HT-29 (cell line): ENCODE measurements around the gene CDKAL1. TPM values are rescaled to one million over a fixed set of nuclear protein-coding genes. Genes with fewer than 3 reads are reported as not detected.
"Not testable (repeated sequence)": the region's sequence is repeated elsewhere in the genome, so short reads cannot be mapped to it uniquely, and the experiment has no call there.

Experiments
- DNase-seq: peaks from one replicate; pipeline ENCODE4 v3.0.0-alpha.2; 2015; ENCODE audit warnings: low spot score
- total RNA-seq: library from RNA; depleted of rRNA; stranded (reverse); fragments of >200 nt; shearing (Covaris generic); gene quantifications from 2 replicates; pipeline ENCODE4 v1.2.3, GENCODE V29; 2014

The CDKAL1 gene
- total RNA-seq, 1 experiment from 2014 or later: 9.8 TPM

- DNase-seq: not testable (repeated sequence)
Measured at GRCh38 chr6:20594299-20594853, 60.1 kb downstream of the CDKAL1 start.

GRCh38 chr6:20599302-20600051, 65.2 kb downstream of the CDKAL1 start:
- no peak for DNase-seq

DNA sequence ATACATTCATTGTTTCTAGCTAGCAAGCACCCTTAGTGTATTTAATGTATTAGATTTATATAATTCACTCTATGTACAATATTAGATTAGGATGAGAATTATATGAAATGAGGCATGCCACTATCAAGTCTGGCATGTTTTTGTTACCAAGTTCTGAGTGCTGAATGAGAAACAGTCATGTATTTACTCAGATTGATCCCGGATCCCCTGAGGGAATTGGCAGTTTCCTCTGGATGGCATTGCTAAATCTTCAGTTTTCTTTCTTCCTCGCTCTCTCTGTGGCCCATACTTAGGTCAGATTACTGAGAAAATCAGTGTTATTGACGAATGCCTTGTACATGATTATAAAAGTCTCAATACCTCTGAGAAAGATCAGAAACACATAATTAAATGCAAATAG, 66.6 kb downstream of the CDKAL1 start:
- DNase-seq: no peak

- no peak for DNase-seq
Measured at GRCh38 chr6:20604159-20604558, 69.9 kb downstream of the CDKAL1 start.

DNA sequence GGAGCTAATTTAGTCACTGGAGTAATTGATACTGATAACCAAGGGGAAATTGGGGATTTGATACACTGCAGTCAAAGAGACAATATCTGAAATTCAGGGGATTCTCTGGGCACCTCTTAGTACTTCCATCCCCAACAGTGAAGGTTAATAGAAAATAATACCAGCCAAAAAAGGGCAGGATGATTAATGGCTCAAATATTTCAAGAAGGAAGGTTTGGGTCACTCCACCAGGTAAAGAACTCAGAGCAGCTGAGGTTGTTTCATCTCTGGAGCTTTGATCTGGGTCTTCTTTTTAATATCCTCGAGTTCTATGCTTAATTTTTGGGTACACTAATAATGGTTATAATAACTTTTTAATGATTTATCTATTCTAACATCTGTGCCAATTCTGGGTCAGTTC, 70.8 kb downstream of the CDKAL1 start:
- no peak for DNase-seq

- no peak for DNase-seq
Measured at GRCh38 chr6:20605581-20605980, 71.3 kb downstream of the CDKAL1 start.

DNA sequence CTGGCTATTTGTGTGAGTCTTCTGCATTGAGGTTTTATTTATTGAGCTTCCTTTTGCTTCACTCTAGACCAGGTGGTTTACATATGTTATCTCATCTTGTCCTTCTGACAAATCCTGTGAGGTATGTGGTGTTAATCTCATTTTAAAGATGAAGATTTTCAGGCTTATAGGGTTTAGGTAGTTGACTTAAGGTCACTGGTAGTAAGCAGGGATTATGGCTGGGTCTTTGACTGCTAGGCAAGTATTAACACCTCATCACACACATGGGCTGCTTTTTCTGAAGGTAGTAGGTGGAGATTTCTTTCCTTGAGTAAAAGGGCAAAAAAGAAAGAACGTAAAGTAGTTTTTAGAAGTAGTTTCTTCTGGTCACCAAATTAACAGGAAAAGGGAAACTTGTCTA, 72.6 kb downstream of the CDKAL1 start:
- no peak for DNase-seq

DNA sequence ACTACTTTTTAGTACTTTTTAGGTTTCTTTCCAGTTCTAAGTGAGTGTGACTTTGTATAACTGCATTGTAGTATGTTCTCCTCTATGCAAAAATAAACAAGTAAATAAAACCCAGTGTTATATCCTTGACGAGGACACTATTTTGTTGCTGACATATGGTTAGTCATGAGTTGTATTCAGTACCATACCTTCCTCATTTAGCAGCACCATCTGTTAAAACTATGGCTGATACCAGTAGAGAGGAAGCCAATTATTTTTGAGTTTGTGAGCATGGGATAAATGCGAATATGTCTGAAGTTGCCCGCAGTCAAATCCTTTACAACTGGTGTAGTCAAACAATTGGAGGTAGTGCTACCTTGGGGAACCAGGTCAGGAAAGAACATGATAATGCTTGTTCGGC, 74.1 kb downstream of the CDKAL1 start:
- DNase-seq: no peak

GRCh38 chr6:20608905-20609304, 74.6 kb downstream of the CDKAL1 start:
- no peak for DNase-seq

DNA sequence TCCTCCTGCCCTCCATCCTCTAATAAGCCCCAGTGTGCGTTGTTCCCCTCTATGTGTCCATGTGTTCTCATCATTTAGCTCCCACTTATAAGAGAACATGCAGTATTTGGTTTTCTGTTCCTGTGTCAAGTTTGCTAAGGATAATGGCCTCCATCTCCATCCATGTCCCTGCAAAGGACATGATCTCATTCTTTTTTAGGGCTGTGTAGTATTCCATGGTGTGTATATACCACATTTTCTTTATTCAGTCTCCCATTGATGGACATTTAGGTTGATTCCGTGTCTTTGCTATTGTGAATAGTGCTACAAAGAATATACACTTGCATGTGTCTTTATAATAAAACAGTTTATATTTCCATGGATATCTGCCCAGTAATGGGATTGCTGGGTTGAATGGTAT, 75.7 kb downstream of the CDKAL1 start:
- not testable (repeated sequence) for DNase-seq

- no peak for DNase-seq
Measured at GRCh38 chr6:20610636-20611370, 76.5 kb downstream of the CDKAL1 start.

DNA sequence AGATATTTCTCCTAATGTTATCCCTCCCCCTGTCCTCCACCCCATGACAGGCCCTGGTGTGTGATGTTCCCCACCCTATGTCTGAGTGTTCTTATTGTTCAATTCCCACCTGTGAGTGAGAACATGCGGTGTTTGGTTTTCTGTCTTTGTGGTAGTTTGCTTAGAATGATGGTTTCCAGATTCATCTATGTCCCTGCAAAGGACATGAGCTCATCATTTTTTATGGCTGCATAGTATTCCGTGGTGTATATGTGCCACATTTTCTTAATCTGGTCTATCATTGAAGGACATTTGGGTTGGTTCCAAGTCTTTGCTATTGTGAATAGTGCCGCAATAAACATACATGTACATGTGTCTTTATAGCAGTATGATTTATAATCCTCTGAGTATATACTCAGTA, 83.3 kb downstream of the CDKAL1 start:
- not testable (repeated sequence) for DNase-seq

- no peak for DNase-seq
Measured at GRCh38 chr6:20620043-20620442, 85.8 kb downstream of the CDKAL1 start.

- no peak for DNase-seq
Measured at GRCh38 chr6:20623761-20624160, 89.5 kb downstream of the CDKAL1 start.

DNA sequence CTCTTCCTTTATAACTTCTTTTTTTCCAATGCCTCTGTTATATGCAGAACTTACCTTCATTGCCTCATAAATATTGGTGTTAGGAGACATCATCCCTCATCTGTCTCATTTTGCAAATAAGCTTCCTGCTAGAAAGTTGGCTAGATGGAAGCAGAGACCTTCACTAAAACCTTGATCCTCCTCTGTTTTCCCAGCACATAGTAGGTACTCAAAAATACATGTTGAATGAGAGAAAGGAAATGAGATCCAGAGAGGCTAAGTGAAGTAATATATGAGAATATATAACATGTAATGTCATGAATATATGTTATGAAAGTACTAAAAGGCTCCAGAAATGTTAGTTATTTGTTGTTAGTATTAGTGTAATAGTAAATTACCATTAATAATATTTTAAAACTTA, 91.9 kb downstream of the CDKAL1 start:
- no peak for DNase-seq

GRCh38 chr6:20629509-20629908, 95.3 kb downstream of the CDKAL1 start:
- no peak for DNase-seq

DNA sequence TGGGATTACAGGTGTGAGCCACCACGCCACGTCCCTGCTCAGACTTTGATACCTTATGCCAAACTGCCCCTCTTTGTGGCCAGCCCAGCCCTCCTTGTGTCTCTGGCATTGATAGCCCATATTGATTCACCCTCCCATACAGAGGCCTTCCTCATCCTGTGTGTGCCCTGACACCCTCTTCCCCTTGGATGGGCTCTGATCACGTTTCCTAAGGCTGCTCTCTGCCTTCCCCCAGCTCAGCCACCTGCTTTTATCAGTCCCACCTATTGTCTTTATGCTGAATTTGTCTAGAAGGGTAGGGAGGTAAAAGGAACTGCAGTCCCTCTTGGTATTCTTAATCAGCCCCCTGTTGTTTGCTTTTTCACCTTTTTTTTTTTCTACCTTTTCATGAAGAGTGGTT, 95.9 kb downstream of the CDKAL1 start:
- DNase-seq: peak; percentile 6

GRCh38 chr6:20630617-20631548, 96.6 kb downstream of the CDKAL1 start:
- DNase-seq: peak; percentile 80

DNA sequence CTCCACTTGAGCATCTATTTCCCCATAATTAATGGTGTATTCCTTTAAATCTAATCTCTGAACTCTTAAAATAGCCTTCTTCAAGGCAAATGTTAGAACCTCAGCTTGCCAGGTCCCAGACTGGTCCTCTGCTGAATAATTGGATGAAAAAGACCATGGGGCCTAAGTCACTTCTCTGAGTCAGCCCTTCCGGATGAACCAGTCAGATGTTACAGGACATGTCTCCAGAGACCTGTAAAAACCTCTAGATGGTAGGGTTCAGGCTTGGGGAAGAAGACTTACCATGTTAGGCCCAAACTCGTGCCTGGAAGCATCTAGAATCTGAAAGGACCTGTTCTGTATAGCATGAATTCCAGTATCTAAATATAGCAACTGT, 97.3 kb downstream of the CDKAL1 start:
- no peak for DNase-seq

GRCh38 chr6:20632696-20633095, 98.4 kb downstream of the CDKAL1 start:
- DNase-seq: peak; percentile 5

DNA sequence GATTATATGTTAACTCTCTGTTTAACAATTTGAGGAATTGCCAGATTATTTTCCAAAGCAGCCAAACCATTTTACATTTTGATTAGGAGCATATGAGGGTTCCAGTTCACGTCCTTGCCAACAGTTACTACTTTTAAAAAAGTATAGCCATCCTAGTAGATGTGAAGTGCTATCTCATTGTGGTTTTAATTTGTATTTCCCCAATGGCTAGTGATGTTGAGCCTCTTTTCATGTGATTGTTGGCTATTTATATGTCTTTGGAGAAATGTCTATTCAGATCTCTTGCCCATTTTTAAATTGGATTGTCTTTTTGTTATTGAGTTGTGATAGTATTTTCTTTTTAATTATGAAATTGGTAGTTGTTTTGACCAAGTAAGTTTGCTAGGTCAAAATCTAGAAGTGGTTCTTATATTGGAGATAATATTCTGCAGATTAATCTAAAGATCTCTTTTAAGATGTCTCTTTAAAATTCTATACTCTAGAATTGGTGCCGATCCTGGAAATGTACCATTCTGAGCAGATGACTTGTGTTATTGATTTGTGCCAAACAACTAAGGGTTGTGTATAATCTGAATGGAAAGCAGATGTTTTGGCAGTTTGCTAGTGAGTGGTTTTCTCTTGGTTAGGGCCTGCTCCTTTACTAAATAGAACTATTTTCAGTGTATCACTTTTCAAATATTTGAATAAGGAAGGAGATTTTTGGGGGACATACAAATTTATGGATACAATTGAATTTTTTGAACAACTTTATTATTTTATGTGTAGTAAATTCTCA, 99.5 kb downstream of the CDKAL1 start:
- no peak for DNase-seq
